ENCODE results near the gene SGCD. TPM values are rescaled to one million over a fixed set of nuclear protein-coding genes. Genes with fewer than 3 reads are reported as not detected.

Gene SGCD
- total RNA-seq, 4 donors from 2014 or later = 16.7 to 38.6 (median 27.7) TPM

DNA sequence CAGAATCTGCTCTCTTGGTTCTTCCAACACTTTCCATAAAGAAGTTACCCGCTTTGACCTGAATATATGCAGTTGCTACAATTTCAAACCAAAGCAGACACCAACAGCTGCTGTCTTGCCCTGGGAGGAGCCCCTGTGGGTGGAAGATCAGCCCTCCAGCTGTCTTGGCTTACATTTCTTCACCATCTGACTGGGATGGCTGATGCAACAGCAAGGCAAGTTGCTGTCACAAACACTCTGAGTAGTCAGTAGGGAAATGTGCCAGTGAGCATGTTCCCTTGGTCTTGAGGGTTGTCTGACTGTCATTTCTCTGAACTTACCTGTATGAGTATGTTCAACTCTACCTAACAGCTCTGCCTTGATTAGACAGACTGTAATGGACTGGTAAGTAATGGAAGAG is 152.9 kb downstream of the SGCD start:
- no peak for DNase-seq (ENCODE audit: extremely low spot score)
- WGBS = 100% methylated on average over 1 of the region's 1 CpG
- intact Hi-C loops (cut with DNase I) = loop anchor here (10.0 kb wide), 1 partner anchor 155 kb away; the partner anchor contains the start of gene SGCD

GRCh38 chr5:156481741-156482140 is 154.8 kb downstream of the SGCD start:
- WGBS = 68% methylated on average over 4 of the region's 4 CpGs
- intact Hi-C loops (cut with DNase I) = no loop called here
- no peak overlapping the region for H3K4me3 ChIP-seq

More for the DNA sequence above, 152.9 kb downstream of the SGCD start:
- TF ChIP-seq POLR2AphosphoS5 (IDR thresholded peaks at IDR 0.05) = peak in 1 of 2 donors; percentile 32
- TF ChIP-seq EP300 (IDR thresholded peaks at IDR 0.05) = no peak
- peaks cover 18 to 36% (median 28%) of the 10 kb centered on the region in 4 donors for H3K4me1 ChIP-seq
- H3K27me3 ChIP-seq = no peaks in the 10 kb centered on the region
- H3K36me3 ChIP-seq = no peaks in the 10 kb centered on the region
- H3K27ac ChIP-seq (replicated peaks in 1 of 4) = no peak overlapping the region
- H3K9me3 ChIP-seq = no peaks in the 10 kb centered on the region
- H3K4me3 ChIP-seq = no peak overlapping the region

DNA sequence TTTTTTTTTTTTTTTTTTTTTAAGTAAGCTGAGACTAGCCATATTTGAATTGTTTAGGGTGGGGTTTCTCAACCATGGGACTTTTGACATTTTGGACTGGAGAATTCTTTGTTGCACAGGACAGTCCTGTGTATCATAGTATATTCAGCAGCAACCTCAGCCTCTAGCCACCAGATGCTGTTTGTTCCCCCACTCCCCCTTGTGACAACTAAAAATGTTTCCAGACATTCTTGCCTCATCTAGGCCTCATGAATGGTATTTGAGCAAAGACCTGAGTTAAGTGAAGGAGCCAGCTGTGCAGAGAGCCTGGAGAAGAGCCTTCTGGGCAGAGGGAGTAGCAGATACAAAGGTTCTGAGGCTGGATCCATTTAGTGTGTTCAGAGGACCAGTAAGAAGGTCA is 155.9 kb downstream of the SGCD start:
- Histone ChIP-seq H3K27me3 (no peaks in the 10 kb centered on the region), H3K36me3 (no peaks in the 10 kb centered on the region), H3K4me1 (peaks cover 0 to 13% (median 4%) of the 10 kb centered on the region in 4 donors), H3K9me3 (no peaks in the 10 kb centered on the region), H3K4me3 (no peak overlapping the region), H3K27ac (replicated peaks in 1 of 4) (no peak overlapping the region)
- no peak for DNase-seq (ENCODE audit: extremely low spot score)
- TF ChIP-seq EP300 (IDR thresholded peaks at IDR 0.05) (no peak), CTCF (IDR thresholded peaks at IDR 0.05) (no peak), POLR2A (IDR thresholded peaks at IDR 0.05; ENCODE audit: low read depth) (no peak), POLR2AphosphoS5 (IDR thresholded peaks at IDR 0.05) (no peak)
- intact Hi-C loops (cut with DNase I) = no loop called here

More at GRCh38 chr5:156481741-156482140, 154.8 kb downstream of the SGCD start:
- Histone ChIP-seq H3K36me3 (no peaks in the 10 kb centered on the region), H3K4me1 (peaks cover 3 to 17% (median 10%) of the 10 kb centered on the region in 4 donors), H3K9me3 (no peaks in the 10 kb centered on the region), H3K27ac (replicated peaks in 1 of 4) (no peak overlapping the region), H3K27me3 (no peaks in the 10 kb centered on the region)
- TF ChIP-seq CTCF (IDR thresholded peaks at IDR 0.05) = no peak
- TF ChIP-seq POLR2A (IDR thresholded peaks at IDR 0.05; ENCODE audit: low read depth) = no peak
- no peak for TF ChIP-seq POLR2AphosphoS5 (IDR thresholded peaks at IDR 0.05)
- TF ChIP-seq EP300 (IDR thresholded peaks at IDR 0.05) = no peak
- DNase-seq (ENCODE audit: extremely low spot score) = no peak

DNA sequence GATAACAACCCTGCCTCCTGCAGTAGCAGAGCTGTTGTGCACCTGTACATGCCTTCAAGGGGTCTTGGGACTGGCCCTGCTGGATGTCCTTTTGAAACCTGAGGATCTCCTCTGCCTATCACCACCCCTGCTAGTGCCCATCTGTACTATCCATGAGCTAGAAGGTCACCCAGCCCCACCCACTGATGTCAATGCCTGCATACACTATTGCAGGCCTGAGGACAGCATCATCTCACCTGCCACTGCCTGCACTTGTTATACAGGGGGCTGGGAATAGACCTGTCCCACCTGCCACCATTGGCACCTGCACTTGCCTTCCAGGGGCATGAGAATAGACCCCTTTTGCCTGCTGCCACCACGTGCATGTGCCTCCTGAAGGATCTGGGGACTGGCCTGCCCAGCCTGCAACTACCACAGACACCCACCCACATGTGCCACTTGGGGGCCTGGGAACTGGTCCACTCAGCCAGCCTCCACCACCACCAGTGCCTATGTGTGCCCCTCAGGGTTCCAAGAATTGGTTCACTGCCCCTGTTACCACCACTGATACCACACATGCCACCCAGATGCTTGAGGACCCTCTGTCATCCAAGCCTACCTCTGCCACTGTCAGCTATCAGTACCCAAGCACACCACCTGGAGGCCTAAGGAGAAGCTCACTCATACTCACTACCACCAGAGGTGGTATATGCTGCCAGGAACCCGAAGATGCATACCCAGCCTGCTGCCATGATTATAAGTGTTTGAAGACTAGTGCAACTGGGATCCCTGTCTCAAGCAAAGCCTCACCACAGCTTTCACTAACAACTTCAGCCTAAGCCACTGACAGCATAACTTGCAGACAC is 159.7 kb downstream of the SGCD start:
- peaks cover 0 to 4% (median 3%) of the 10 kb centered on the region in 4 donors for H3K4me1 ChIP-seq
- TF ChIP-seq CTCF (IDR thresholded peaks at IDR 0.05) (no peak), POLR2A (IDR thresholded peaks at IDR 0.05; ENCODE audit: low read depth) (no peak), POLR2AphosphoS5 (IDR thresholded peaks at IDR 0.05) (no peak), EP300 (IDR thresholded peaks at IDR 0.05) (no peak)
- no peaks in the 10 kb centered on the region for H3K27me3 ChIP-seq
- no peaks in the 10 kb centered on the region for H3K9me3 ChIP-seq
- intact Hi-C loops (cut with DNase I) = no loop called here
- H3K27ac ChIP-seq (replicated peaks in 1 of 4) = no peak overlapping the region
- DNase-seq (ENCODE audit: extremely low spot score) = no peak
- no peak overlapping the region for H3K4me3 ChIP-seq
- WGBS = 71% methylated on average over 1 of the region's 2 CpGs
- no peaks in the 10 kb centered on the region for H3K36me3 ChIP-seq

- H3K9me3 ChIP-seq = no peaks in the 10 kb centered on the region
- TF ChIP-seq EP300 (IDR thresholded peaks at IDR 0.05) (no peak), POLR2A (IDR thresholded peaks at IDR 0.05; ENCODE audit: low read depth) (no peak), CTCF (IDR thresholded peaks at IDR 0.05) (no peak), POLR2AphosphoS5 (IDR thresholded peaks at IDR 0.05) (no peak)
- WGBS = 30% methylated on average over 1 of the region's 1 CpG
- H3K36me3 ChIP-seq = no peaks in the 10 kb centered on the region
- H3K27ac ChIP-seq (replicated peaks in 1 of 4) = no peak overlapping the region
- H3K4me3 ChIP-seq = no peak overlapping the region
- no peaks in the 10 kb centered on the region for H3K27me3 ChIP-seq
- peaks cover 10 to 20% (median 11%) of the 10 kb centered on the region in 4 donors for H3K4me1 ChIP-seq
- no peak for DNase-seq (ENCODE audit: extremely low spot score)
- intact Hi-C loops (cut with DNase I) = no loop called here
Measured at GRCh38 chr5:156491766-156492165, 164.8 kb downstream of the SGCD start.
